GM23338 (cell line): ENCODE results near the gene ZNF420. TPM values are rescaled to one million over a fixed set of nuclear protein-coding genes. Genes with fewer than 3 reads are reported as not detected.

Experiments used
- ATAC-seq: fragments of 200-7000 bp; cut with Tn5 transposase; 3 replicates; pipeline ENCODE4 v1.9.1; 2020
- DNase-seq: peaks from one replicate; pipeline ENCODE4 v3.0.0-alpha.2; 2015; ENCODE audit warnings: low spot score
- H2AFZ ChIP-seq: fragments of 200-600 bp; sonication (generic); 2 replicates; pipeline ENCODE4 v1.8.0; 2016; ENCODE audit warnings: antibody characterized with exemption, mild to moderate bottlenecking, moderate library complexity
- H3F3A ChIP-seq: fragments of 200-600 bp; sonication (generic); replicated peaks from 2 replicates; pipeline ENCODE4 v1.8.0; 2017; ENCODE audit warnings: antibody characterized with exemption, mixed run types, low read depth
- H3K27ac ChIP-seq: fragments of 200-600 bp; sonication (generic); 2 replicates; pipeline ENCODE4 v1.6.1; 2016; ENCODE audit warnings: low read depth
- H3K27me3 ChIP-seq: fragments of 200-600 bp; sonication (generic); 2 replicates; pipeline ENCODE4 v1.8.0; 2016; ENCODE audit warnings: mild to moderate bottlenecking, mixed run types, moderate library complexity; ENCODE audit not compliant: insufficient read depth
- H3K36me3 ChIP-seq: fragments of 200-600 bp; sonication (generic); 2 replicates; pipeline ENCODE4 v1.8.0; 2016; ENCODE audit warnings: mild to moderate bottlenecking; ENCODE audit not compliant: insufficient read depth
- H3K4me1 ChIP-seq: fragments of 200-600 bp; sonication (generic); 2 replicates; pipeline ENCODE4 v1.8.0; 2016; ENCODE audit warnings: mild to moderate bottlenecking, moderate library complexity; ENCODE audit not compliant: insufficient read depth
- H3K4me2 ChIP-seq: fragments of 200-600 bp; sonication (generic); 2 replicates; pipeline ENCODE4 v1.7.1; 2017; ENCODE audit warnings: mixed run types
- H3K4me3 ChIP-seq: fragments of 200-600 bp; sonication (generic); 2 replicates; pipeline ENCODE4 v1.6.1; 2016; ENCODE audit warnings: mixed run types
- H3K79me2 ChIP-seq: fragments of 200-600 bp; sonication (generic); replicated peaks from 2 replicates; pipeline ENCODE4 v1.8.0; 2017; ENCODE audit warnings: mild to moderate bottlenecking; ENCODE audit not compliant: insufficient read depth
- H3K9me2 ChIP-seq: fragments of 200-600 bp; sonication (generic); 2 replicates; pipeline ENCODE4 v1.8.0; 2017; ENCODE audit not compliant: insufficient read depth
- H4K20me1 ChIP-seq: fragments of 200-600 bp; sonication (generic); replicated peaks from 2 replicates; pipeline ENCODE4 v1.8.0; 2017; ENCODE audit warnings: mild to moderate bottlenecking; ENCODE audit not compliant: insufficient read depth
- H3K27ac Mint-ChIP-seq: 2 replicates; pipeline ENCODE4 v1.8.0; 2020; ENCODE audit warnings: inconsistent platforms, mild to moderate bottlenecking, moderate library complexity, mixed read lengths
- H3K27me3 Mint-ChIP-seq: 3 replicates; pipeline ENCODE4 v1.8.0; 2022; ENCODE audit warnings: low read depth, mild to moderate bottlenecking, moderate library complexity, mixed read lengths, inconsistent platforms; ENCODE audit not compliant: insufficient read depth, poor library complexity
- H3K36me3 Mint-ChIP-seq: 3 replicates; pipeline ENCODE4 v1.8.0; 2021; ENCODE audit warnings: low read depth, mild to moderate bottlenecking, inconsistent platforms, moderate library complexity, mixed read lengths
- H3K4me1 Mint-ChIP-seq: 3 replicates; pipeline ENCODE4 v1.8.0; 2020; ENCODE audit warnings: mild to moderate bottlenecking, inconsistent platforms, mixed read lengths
- H3K4me3 Mint-ChIP-seq: 3 replicates; pipeline ENCODE4 v1.8.0; 2021; ENCODE audit warnings: moderate library complexity, mild to moderate bottlenecking, inconsistent platforms, mixed read lengths
- H3K9me3 Mint-ChIP-seq: 3 replicates; pipeline ENCODE4 v1.8.0; 2020; ENCODE audit warnings: moderate library complexity, mild to moderate bottlenecking, inconsistent platforms, mixed read lengths
- CREB1 ChIP-seq: fragments of 250-450 bp; sonication (Bioruptor Pico); IDR thresholded peaks from 2 replicates; pipeline ENCODE4 v1.5.0; 2020; ENCODE audit warnings: low read depth, mild to moderate bottlenecking, moderate library complexity
- EZH2 ChIP-seq: fragments of 200-600 bp; sonication (generic); IDR thresholded peaks from one replicate; pipeline ENCODE4 v1.8.0; 2017; ENCODE audit warnings: antibody characterized with exemption, mild to moderate bottlenecking, low read depth; ENCODE audit not compliant: unreplicated experiment
- EZH2phosphoT487 ChIP-seq: fragments of 200-600 bp; sonication (generic); IDR thresholded peaks from one replicate; pipeline ENCODE4 v1.8.1; 2018; ENCODE audit warnings: antibody characterized with exemption; ENCODE audit not compliant: unreplicated experiment
- JUNB ChIP-seq: IDR thresholded peaks from one replicate; pipeline ENCODE4 v1.6.1; 2016; ENCODE audit warnings: antibody characterized with exemption; ENCODE audit not compliant: unreplicated experiment
- NANOG ChIP-seq: IDR thresholded peaks from 2 replicates; pipeline ENCODE4 v1.6.1; 2016; ENCODE audit warnings: antibody characterized with exemption, borderline replicate concordance
- POLR2AphosphoS5 ChIP-seq: IDR thresholded peaks from 2 replicates; pipeline ENCODE4 v1.6.1; 2016; ENCODE audit warnings: antibody characterized with exemption, low read depth
- STAT1 ChIP-seq: IDR thresholded peaks from one replicate; pipeline ENCODE4 v1.6.1; 2016; ENCODE audit warnings: antibody characterized with exemption; ENCODE audit not compliant: unreplicated experiment
- ZNF114 ChIP-seq: fragments of 250-450 bp; sonication (Bioruptor Pico); IDR thresholded peaks from 2 replicates; pipeline ENCODE4 v1.5.0; 2020; ENCODE audit warnings: mild to moderate bottlenecking, moderate library complexity
- ZNF331 ChIP-seq: fragments of 250-450 bp; sonication (Bioruptor Pico); IDR thresholded peaks from 2 replicates; pipeline ENCODE4 v1.5.0; 2020; ENCODE audit warnings: low read depth, mild to moderate bottlenecking, moderate library complexity
- polyA plus RNA-seq: library from polyadenylated mRNA; unstranded; fragments of >200 nt; fragmentation: Nextera tagmentation; extraction: Ambion mirVana; gene quantifications from 2 replicates; pipeline ENCODE4 v1.2.1, GENCODE V29; 2016
- total RNA-seq: library from RNA; depleted of rRNA; stranded (reverse); fragments of >200 nt; shearing (Covaris generic); gene quantifications from 2 replicates; pipeline ENCODE4 v1.2.3, GENCODE V29; 2014
- TF ChIP-seq, protein P1 (sequence below): IDR thresholded peaks from one replicate; pipeline ENCODE4 v1.6.1; 2018; ENCODE audit warnings: antibody characterized with exemption; ENCODE audit not compliant: unreplicated experiment
- TF ChIP-seq, protein P2 (sequence below), 2 experiments: fragments of 200-600 bp in 1 of 2; sonication (generic) in 1 of 2; conservative IDR thresholded peaks; 2 replicates each; pipeline versions ENCODE4 v1.5.1 to v1.6.1; 2016 to 2017; ENCODE audit warnings: antibody characterized with exemption in 2 of 2, low read depth in 2 of 2, mild to moderate bottlenecking in 2 of 2, moderate library complexity in 1 of 2
- TF ChIP-seq, protein P3 (sequence below): fragments of 250-450 bp; sonication (Bioruptor Pico); IDR thresholded peaks from 2 replicates; pipeline ENCODE4 v1.5.0; 2020; ENCODE audit warnings: mild to moderate bottlenecking, moderate library complexity
- TF ChIP-seq, protein P4 (sequence below): IDR thresholded peaks from 2 replicates; pipeline ENCODE4 v1.6.1; 2016; ENCODE audit warnings: antibody characterized with exemption

The ZNF420 gene
- total and polyA plus RNA-seq, 2 experiments from 2014 or later = 8.4 to 10.0 TPM

DNA sequence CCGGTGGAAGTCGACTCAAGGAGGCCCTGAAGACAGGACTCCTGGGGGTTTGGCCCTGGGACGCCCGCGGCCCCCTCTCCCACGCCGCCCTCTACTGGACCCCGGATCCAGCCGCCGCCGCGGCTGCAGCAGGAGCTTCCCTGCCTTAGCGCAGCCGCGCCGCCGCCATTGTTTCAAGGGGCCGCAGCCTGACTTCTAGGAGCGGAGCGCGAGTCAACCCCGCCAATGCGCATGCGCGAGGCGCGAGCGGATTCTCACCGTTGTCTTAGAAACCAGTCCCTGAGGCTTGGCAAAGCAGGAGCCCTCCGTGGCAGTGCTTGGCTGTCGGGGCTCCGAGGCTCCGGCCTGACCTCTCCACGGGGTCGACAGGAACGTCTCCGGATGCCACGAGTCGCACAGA is 19.1 kb upstream of the ZNF420 start:
- Histone ChIP-seq H3K27me3 (no peaks in the 10 kb centered on the region), H3K4me2 (no peak overlapping the region), H3K27ac (no peak overlapping the region), H3K4me3 (no peak overlapping the region), H2AFZ (no peak overlapping the region), H3K4me1 (no peaks in the 10 kb centered on the region), H3K36me3 (no peaks in the 10 kb centered on the region), H3K9me2 (no peaks in the 10 kb centered on the region), H3F3A (no peaks in the 10 kb centered on the region), H4K20me1 (no peaks in the 10 kb centered on the region), H3K79me2 (no peaks in the 10 kb centered on the region)
- Mint-ChIP-seq H3K27me3 (peaks cover 11% of the 10 kb centered on the region), H3K4me3 (no peak overlapping the region), H3K27ac (no peak overlapping the region), H3K36me3 (peaks cover 56% of the 10 kb centered on the region), H3K9me3 (peaks cover 98% of the 10 kb centered on the region), H3K4me1 (no peaks in the 10 kb centered on the region)
- DNase-seq (no peak), ATAC-seq (no peak)
- TF ChIP-seq, protein P1, sequence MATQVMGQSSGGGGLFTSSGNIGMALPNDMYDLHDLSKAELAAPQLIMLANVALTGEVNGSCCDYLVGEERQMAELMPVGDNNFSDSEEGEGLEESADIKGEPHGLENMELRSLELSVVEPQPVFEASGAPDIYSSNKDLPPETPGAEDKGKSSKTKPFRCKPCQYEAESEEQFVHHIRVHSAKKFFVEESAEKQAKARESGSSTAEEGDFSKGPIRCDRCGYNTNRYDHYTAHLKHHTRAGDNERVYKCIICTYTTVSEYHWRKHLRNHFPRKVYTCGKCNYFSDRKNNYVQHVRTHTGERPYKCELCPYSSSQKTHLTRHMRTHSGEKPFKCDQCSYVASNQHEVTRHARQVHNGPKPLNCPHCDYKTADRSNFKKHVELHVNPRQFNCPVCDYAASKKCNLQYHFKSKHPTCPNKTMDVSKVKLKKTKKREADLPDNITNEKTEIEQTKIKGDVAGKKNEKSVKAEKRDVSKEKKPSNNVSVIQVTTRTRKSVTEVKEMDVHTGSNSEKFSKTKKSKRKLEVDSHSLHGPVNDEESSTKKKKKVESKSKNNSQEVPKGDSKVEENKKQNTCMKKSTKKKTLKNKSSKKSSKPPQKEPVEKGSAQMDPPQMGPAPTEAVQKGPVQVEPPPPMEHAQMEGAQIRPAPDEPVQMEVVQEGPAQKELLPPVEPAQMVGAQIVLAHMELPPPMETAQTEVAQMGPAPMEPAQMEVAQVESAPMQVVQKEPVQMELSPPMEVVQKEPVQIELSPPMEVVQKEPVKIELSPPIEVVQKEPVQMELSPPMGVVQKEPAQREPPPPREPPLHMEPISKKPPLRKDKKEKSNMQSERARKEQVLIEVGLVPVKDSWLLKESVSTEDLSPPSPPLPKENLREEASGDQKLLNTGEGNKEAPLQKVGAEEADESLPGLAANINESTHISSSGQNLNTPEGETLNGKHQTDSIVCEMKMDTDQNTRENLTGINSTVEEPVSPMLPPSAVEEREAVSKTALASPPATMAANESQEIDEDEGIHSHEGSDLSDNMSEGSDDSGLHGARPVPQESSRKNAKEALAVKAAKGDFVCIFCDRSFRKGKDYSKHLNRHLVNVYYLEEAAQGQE = no peak
- TF ChIP-seq POLR2AphosphoS5 (no peak), JUNB (no peak), ZNF331 (no peak), CREB1 (CRISPR knock-in tag) (no peak), EZH2 (no peak), NANOG (no peak), ZNF114 (CRISPR knock-in tag) (no peak), STAT1 (no peak), EZH2phosphoT487 (no peak)
- TF ChIP-seq, protein P2, sequence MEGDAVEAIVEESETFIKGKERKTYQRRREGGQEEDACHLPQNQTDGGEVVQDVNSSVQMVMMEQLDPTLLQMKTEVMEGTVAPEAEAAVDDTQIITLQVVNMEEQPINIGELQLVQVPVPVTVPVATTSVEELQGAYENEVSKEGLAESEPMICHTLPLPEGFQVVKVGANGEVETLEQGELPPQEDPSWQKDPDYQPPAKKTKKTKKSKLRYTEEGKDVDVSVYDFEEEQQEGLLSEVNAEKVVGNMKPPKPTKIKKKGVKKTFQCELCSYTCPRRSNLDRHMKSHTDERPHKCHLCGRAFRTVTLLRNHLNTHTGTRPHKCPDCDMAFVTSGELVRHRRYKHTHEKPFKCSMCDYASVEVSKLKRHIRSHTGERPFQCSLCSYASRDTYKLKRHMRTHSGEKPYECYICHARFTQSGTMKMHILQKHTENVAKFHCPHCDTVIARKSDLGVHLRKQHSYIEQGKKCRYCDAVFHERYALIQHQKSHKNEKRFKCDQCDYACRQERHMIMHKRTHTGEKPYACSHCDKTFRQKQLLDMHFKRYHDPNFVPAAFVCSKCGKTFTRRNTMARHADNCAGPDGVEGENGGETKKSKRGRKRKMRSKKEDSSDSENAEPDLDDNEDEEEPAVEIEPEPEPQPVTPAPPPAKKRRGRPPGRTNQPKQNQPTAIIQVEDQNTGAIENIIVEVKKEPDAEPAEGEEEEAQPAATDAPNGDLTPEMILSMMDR (conservative IDR thresholded peaks at IDR 0.05; ENCODE audit: low read depth in 2 of 2) = no peak; a peak in 1 of 4 replicates
- TF ChIP-seq, protein P3, sequence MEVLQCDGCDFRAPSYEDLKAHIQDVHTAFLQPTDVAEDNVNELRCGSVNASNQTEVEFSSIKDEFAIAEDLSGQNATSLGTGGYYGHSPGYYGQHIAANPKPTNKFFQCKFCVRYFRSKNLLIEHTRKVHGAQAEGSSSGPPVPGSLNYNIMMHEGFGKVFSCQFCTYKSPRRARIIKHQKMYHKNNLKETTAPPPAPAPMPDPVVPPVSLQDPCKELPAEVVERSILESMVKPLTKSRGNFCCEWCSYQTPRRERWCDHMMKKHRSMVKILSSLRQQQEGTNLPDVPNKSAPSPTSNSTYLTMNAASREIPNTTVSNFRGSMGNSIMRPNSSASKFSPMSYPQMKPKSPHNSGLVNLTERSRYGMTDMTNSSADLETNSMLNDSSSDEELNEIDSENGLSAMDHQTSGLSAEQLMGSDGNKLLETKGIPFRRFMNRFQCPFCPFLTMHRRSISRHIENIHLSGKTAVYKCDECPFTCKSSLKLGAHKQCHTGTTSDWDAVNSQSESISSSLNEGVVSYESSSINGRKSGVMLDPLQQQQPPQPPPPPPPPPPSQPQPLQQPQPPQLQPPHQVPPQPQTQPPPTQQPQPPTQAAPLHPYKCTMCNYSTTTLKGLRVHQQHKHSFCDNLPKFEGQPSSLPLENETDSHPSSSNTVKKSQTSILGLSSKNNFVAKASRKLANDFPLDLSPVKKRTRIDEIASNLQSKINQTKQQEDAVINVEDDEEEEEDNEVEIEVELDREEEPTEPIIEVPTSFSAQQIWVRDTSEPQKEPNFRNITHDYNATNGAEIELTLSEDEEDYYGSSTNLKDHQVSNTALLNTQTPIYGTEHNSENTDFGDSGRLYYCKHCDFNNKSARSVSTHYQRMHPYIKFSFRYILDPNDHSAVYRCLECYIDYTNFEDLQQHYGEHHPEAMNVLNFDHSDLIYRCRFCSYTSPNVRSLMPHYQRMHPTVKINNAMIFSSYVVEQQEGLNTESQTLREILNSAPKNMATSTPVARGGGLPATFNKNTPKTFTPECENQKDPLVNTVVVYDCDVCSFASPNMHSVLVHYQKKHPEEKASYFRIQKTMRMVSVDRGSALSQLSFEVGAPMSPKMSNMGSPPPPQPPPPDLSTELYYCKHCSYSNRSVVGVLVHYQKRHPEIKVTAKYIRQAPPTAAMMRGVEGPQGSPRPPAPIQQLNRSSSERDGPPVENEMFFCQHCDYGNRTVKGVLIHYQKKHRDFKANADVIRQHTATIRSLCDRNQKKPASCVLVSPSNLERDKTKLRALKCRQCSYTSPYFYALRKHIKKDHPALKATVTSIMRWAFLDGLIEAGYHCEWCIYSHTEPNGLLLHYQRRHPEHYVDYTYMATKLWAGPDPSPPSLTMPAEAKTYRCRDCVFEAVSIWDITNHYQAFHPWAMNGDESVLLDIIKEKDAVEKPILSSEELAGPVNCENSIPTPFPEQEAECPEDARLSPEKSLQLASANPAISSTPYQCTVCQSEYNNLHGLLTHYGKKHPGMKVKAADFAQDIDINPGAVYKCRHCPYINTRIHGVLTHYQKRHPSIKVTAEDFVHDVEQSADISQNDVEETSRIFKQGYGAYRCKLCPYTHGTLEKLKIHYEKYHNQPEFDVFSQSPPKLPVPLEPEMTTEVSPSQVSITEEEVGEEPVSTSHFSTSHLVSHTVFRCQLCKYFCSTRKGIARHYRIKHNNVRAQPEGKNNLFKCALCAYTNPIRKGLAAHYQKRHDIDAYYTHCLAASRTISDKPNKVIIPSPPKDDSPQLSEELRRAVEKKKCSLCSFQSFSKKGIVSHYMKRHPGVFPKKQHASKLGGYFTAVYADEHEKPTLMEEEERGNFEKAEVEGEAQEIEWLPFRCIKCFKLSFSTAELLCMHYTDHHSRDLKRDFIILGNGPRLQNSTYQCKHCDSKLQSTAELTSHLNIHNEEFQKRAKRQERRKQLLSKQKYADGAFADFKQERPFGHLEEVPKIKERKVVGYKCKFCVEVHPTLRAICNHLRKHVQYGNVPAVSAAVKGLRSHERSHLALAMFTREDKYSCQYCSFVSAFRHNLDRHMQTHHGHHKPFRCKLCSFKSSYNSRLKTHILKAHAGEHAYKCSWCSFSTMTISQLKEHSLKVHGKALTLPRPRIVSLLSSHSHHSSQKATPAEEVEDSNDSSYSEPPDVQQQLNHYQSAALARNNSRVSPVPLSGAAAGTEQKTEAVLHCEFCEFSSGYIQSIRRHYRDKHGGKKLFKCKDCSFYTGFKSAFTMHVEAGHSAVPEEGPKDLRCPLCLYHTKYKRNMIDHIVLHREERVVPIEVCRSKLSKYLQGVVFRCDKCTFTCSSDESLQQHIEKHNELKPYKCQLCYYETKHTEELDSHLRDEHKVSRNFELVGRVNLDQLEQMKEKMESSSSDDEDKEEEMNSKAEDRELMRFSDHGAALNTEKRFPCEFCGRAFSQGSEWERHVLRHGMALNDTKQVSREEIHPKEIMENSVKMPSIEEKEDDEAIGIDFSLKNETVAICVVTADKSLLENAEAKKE = no peak
- TF ChIP-seq, protein P4, sequence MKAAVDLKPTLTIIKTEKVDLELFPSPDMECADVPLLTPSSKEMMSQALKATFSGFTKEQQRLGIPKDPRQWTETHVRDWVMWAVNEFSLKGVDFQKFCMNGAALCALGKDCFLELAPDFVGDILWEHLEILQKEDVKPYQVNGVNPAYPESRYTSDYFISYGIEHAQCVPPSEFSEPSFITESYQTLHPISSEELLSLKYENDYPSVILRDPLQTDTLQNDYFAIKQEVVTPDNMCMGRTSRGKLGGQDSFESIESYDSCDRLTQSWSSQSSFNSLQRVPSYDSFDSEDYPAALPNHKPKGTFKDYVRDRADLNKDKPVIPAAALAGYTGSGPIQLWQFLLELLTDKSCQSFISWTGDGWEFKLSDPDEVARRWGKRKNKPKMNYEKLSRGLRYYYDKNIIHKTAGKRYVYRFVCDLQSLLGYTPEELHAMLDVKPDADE = no peak
